Cerebellar nuclear complex (tissue), 1 donor: ENCODE results near the gene XPOT.

Experiments
- DNase-seq, 2 experiments: peaks; one replicate each; lab custom pipeline; 2025; lab: John Stamatoyannopoulos, UW

XPOT gene

GRCh38 chr12:64469455-64470142, 65.4 kb downstream of the XPOT start:
- DNase-seq, result no peak

- DNase-seq, result no peak
Observed at GRCh38 chr12:64470495-64470894, 66.3 kb downstream of the XPOT start.

- no peak for DNase-seq
Observed at GRCh38 chr12:64473176-64473575, 69.0 kb downstream of the XPOT start.

- DNase-seq, result no peak
Observed at GRCh38 chr12:64475518-64475917, 71.3 kb downstream of the XPOT start.

GRCh38 chr12:64476844-64477243, 72.7 kb downstream of the XPOT start:
- DNase-seq, result no peak

GRCh38 chr12:64478661-64479060, 74.5 kb downstream of the XPOT start:
- no peak for DNase-seq

GRCh38 chr12:64480148-64480547, 76.0 kb downstream of the XPOT start:
- DNase-seq, result no peak

- DNase-seq, result no peak
Observed at GRCh38 chr12:64486657-64487056, 82.5 kb downstream of the XPOT start.

- DNase-seq, result no peak
Observed at GRCh38 chr12:64491718-64492117, 87.5 kb downstream of the XPOT start.

GRCh38 chr12:64493513-64493912, 89.3 kb downstream of the XPOT start:
- DNase-seq, result no peak

- no peak for DNase-seq
Observed at GRCh38 chr12:64494998-64495729, 91.0 kb downstream of the XPOT start.

GRCh38 chr12:64496839-64497400, 92.7 kb downstream of the XPOT start:
- no peak for DNase-seq

GRCh38 chr12:64497484-64497883, 93.3 kb downstream of the XPOT start:
- DNase-seq, result no peak

- no peak for DNase-seq
Observed at GRCh38 chr12:64497903-64498302, 93.7 kb downstream of the XPOT start.

- no peak for DNase-seq
Observed at GRCh38 chr12:64500394-64500793, 96.2 kb downstream of the XPOT start.
